ENCODE results near the gene TPPP2. TPM values are rescaled to one million over a fixed set of nuclear protein-coding genes. Genes with fewer than 3 reads are reported as not detected.

The TPPP2 gene
- total and polyA plus RNA-seq, 2 experiments from 2014 or later: not detected

GRCh38 chr14:21026274-21026987 lies 3.6 kb upstream of the TPPP2 start (continued):
- TF ChIP-seq REST (IDR thresholded peaks at IDR 0.05; ENCODE audit: unreplicated experiment) (no peak), CREB1 (CRISPR knock-in tag; IDR thresholded peaks at IDR 0.05; ENCODE audit: low read depth) (no peak), CTCF (conservative IDR thresholded peaks at IDR 0.05; ENCODE audit: low read depth in 2 of 2) (no peak), JUNB (IDR thresholded peaks at IDR 0.05; ENCODE audit: unreplicated experiment) (no peak), ZNF114 (CRISPR knock-in tag; IDR thresholded peaks at IDR 0.05) (no peak), ZNF331 (CRISPR knock-in tag; IDR thresholded peaks at IDR 0.05; ENCODE audit: low read depth) (no peak)

GRCh38 chr14:21026988-21027315 lies 3.1 kb upstream of the TPPP2 start:
- peaks cover 39% of the 10 kb centered on the region for H3K4me1 Mint-ChIP-seq
- Histone ChIP-seq H3K4me3 (peak overlapping the region; percentile 70), H3K79me2 (replicated peaks; ENCODE audit: insufficient read depth) (no peaks in the 10 kb centered on the region; the same call in 1 of the 2 replicates), H3K9me2 (ENCODE audit: insufficient read depth) (peaks cover 6% of the 10 kb centered on the region; the same call in 1 of the 2 replicates), H3K4me1 (ENCODE audit: insufficient read depth) (peaks cover 31% of the 10 kb centered on the region), H2AFZ (peak overlapping the region; percentile 72), H3K4me2 (peak overlapping the region; percentile 97), H4K20me1 (replicated peaks; ENCODE audit: insufficient read depth) (no peaks in the 10 kb centered on the region), H3K36me3 (ENCODE audit: insufficient read depth) (no peaks in the 10 kb centered on the region), H3K27me3 (ENCODE audit: insufficient read depth) (peaks cover 30% of the 10 kb centered on the region), H3F3A (replicated peaks; ENCODE audit: low read depth) (peaks cover 7% of the 10 kb centered on the region; the same call in 1 of the 2 replicates), H3K27ac (ENCODE audit: low read depth) (no peak overlapping the region)
- H3K9me3 Mint-ChIP-seq: no peaks in the 10 kb centered on the region; the same call in 2 of the 3 replicates
- peak overlapping the region; percentile 52; the same call in 2 of the 3 replicates for H3K4me3 Mint-ChIP-seq
- no peak overlapping the region for H3K27ac Mint-ChIP-seq
- ATAC-seq (no peak), DNase-seq (ENCODE audit: low spot score) (peak; percentile 37)
- peaks cover 7% of the 10 kb centered on the region; the same call in 2 of the 3 replicates for H3K36me3 Mint-ChIP-seq (ENCODE audit: low read depth)
- H3K27me3 Mint-ChIP-seq (ENCODE audit: insufficient read depth, low read depth, poor library complexity): peaks cover 28% of the 10 kb centered on the region
- TF ChIP-seq ZNF462 (CRISPR knock-in tag; IDR thresholded peaks at IDR 0.05) (no peak), ZNF331 (CRISPR knock-in tag; IDR thresholded peaks at IDR 0.05; ENCODE audit: low read depth) (no peak), CTCF (conservative IDR thresholded peaks at IDR 0.05; ENCODE audit: low read depth in 2 of 2) (no peak), EZH2phosphoT487 (IDR thresholded peaks at IDR 0.05; ENCODE audit: unreplicated experiment) (no peak), EZH2 (IDR thresholded peaks at IDR 0.05; ENCODE audit: low read depth, unreplicated experiment) (no peak), POLR2AphosphoS5 (IDR thresholded peaks at IDR 0.05; ENCODE audit: low read depth) (no peak), JUNB (IDR thresholded peaks at IDR 0.05; ENCODE audit: unreplicated experiment) (no peak)
